MM.1S (cell line): Measurements from ENCODE around the gene CFAP46.

Source experiments
- DNase-seq: peaks from one replicate; pipeline ENCODE4 v3.0.0-alpha.2; 2015
- H2AFZ ChIP-seq: fragments of 300-600 bp; sonication (generic); 2 replicates; pipeline ENCODE4 v1.6.0; 2016; ENCODE audit warnings: antibody characterized with exemption, low read length
- H3F3A ChIP-seq: fragments of 300-600 bp; sonication (generic); 2 replicates; pipeline ENCODE4 v1.6.1; 2016; ENCODE audit warnings: mild to moderate bottlenecking, antibody characterized with exemption, low read length, moderate library complexity, mixed read lengths; ENCODE audit not compliant: insufficient read depth
- H3K27ac ChIP-seq: fragments of 300-600 bp; sonication (generic); 2 replicates; pipeline ENCODE4 v1.5.1; 2016; ENCODE audit warnings: mild to moderate bottlenecking, low read length
- H3K27me3 ChIP-seq: fragments of 300-600 bp; sonication (generic); replicated peaks from 2 replicates; pipeline ENCODE4 v1.6.0; 2016; ENCODE audit warnings: low read length; ENCODE audit not compliant: insufficient read depth
- H3K36me3 ChIP-seq: fragments of 300-600 bp; sonication (generic); replicated peaks from 2 replicates; pipeline ENCODE4 v1.6.1; 2016; ENCODE audit warnings: mild to moderate bottlenecking, low read length, mixed read lengths; ENCODE audit not compliant: insufficient read depth
- H3K4me1 ChIP-seq: fragments of 300-600 bp; sonication (generic); 2 replicates; pipeline ENCODE4 v1.6.1; 2016; ENCODE audit warnings: low read length, mixed read lengths
- H3K4me2 ChIP-seq: fragments of 300-600 bp; sonication (generic); 2 replicates; pipeline ENCODE4 v1.6.0; 2016; ENCODE audit warnings: low read depth, low read length
- H3K4me3 ChIP-seq: fragments of 300-600 bp; sonication (generic); 2 replicates; pipeline ENCODE4 v1.5.1; 2016; ENCODE audit warnings: low read length, mixed read lengths
- H3K79me2 ChIP-seq: fragments of 300-600 bp; sonication (generic); 2 replicates; pipeline ENCODE4 v1.6.1; 2016; ENCODE audit warnings: mixed run types, low read length, mixed read lengths
- H3K9ac ChIP-seq: fragments of 300-600 bp; sonication (generic); 2 replicates; pipeline ENCODE4 v1.6.1; 2016; ENCODE audit warnings: low read length, mixed read lengths
- H3K9me2 ChIP-seq: fragments of 300-600 bp; sonication (generic); replicated peaks from 2 replicates; pipeline ENCODE4 v1.6.1; 2016; ENCODE audit warnings: mild to moderate bottlenecking, low read length, mixed read lengths; ENCODE audit not compliant: insufficient read depth
- H3K9me3 ChIP-seq: fragments of 300-600 bp; sonication (generic); replicated peaks from 2 replicates; pipeline ENCODE4 v1.6.1; 2016; ENCODE audit warnings: mild to moderate bottlenecking, low read length, mixed read lengths; ENCODE audit not compliant: insufficient read depth
- H4K20me1 ChIP-seq: fragments of 300-600 bp; sonication (generic); 2 replicates; pipeline ENCODE4 v1.6.1; 2016; ENCODE audit warnings: mild to moderate bottlenecking, low read length, moderate library complexity, mixed read lengths; ENCODE audit not compliant: insufficient read depth
- EZH2 ChIP-seq: fragments of 300-600 bp; sonication (generic); optimal IDR thresholded peaks from 2 replicates; pipeline ENCODE3; 2017; ENCODE audit warnings: low read depth, mild to moderate bottlenecking, antibody characterized with exemption, low read length, mixed read lengths
- EZH2phosphoT487 ChIP-seq: fragments of 300-600 bp; sonication (generic); IDR thresholded peaks from 2 replicates; pipeline ENCODE4 v1.6.1; 2018; ENCODE audit warnings: antibody characterized with exemption, low read length
- TF ChIP-seq, protein P1 (sequence below): fragments of 300-600 bp; sonication (generic); IDR thresholded peaks from 2 replicates; pipeline ENCODE4 v1.5.1; 2016; ENCODE audit warnings: antibody characterized with exemption, low read length, mixed read lengths

Gene CFAP46

DNA sequence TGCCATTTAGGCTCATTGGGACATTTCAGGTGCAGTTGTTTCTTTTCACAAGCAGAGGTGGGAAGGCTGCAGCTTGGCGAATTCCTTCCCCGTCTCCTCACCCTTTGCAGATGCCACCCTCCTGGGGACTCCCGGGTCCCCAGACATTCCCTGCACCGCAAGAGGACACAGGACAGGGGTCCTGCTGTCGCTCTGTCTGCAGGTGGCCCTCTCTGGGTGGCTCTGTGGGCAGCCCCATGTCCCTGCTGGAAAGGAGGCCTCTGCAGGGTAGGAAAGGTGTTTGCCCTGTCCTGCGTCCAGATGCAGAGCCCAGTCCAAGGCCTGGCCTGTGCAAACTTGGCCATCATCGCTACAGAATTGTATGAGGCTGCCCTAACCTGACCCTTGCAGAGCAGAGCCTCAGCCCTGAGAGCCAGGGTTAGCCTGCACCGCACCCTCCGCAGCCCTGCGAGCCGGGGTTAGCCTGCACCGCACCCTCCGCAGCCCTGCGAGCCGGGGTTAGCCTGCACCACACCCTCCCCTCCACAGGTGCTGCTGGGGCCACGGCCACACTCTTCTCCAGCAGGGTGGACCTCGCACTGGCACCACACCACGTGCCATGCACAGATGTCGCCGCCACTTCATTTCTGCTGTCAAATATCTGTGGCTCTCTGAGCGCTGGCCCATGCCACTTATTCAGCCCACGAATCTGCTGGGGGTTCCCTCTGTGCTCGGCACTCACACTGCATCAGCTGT lies 61.0 kb downstream of the CFAP46 start:
- Histone ChIP-seq H3K27ac (no peak overlapping the region), H3K9ac (no peak overlapping the region), H3K27me3 (peaks cover 25% of the 10 kb centered on the region), H3K4me1 (no peaks in the 10 kb centered on the region), H2AFZ (no peak overlapping the region), H4K20me1 (no peaks in the 10 kb centered on the region), H3K9me3 (no peaks in the 10 kb centered on the region), H3K36me3 (no peaks in the 10 kb centered on the region), H3K4me3 (no peak overlapping the region), H3K79me2 (no peaks in the 10 kb centered on the region), H3K4me2 (no peak overlapping the region), H3K9me2 (no peaks in the 10 kb centered on the region), H3F3A (no peaks in the 10 kb centered on the region)
- TF ChIP-seq, protein P1, sequence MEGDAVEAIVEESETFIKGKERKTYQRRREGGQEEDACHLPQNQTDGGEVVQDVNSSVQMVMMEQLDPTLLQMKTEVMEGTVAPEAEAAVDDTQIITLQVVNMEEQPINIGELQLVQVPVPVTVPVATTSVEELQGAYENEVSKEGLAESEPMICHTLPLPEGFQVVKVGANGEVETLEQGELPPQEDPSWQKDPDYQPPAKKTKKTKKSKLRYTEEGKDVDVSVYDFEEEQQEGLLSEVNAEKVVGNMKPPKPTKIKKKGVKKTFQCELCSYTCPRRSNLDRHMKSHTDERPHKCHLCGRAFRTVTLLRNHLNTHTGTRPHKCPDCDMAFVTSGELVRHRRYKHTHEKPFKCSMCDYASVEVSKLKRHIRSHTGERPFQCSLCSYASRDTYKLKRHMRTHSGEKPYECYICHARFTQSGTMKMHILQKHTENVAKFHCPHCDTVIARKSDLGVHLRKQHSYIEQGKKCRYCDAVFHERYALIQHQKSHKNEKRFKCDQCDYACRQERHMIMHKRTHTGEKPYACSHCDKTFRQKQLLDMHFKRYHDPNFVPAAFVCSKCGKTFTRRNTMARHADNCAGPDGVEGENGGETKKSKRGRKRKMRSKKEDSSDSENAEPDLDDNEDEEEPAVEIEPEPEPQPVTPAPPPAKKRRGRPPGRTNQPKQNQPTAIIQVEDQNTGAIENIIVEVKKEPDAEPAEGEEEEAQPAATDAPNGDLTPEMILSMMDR, result no peak
- TF ChIP-seq EZH2phosphoT487 (no peak), EZH2 (no peak)
- no peak for DNase-seq

GRCh38 chr10:132880128-132880981 lies 62.0 kb downstream of the CFAP46 start:
- Histone ChIP-seq H3K4me1 (no peaks in the 10 kb centered on the region), H3K9me3 (no peaks in the 10 kb centered on the region), H3K79me2 (no peaks in the 10 kb centered on the region), H4K20me1 (no peaks in the 10 kb centered on the region), H3K9me2 (no peaks in the 10 kb centered on the region), H3K36me3 (no peaks in the 10 kb centered on the region), H3K9ac (no peak overlapping the region), H3K27me3 (peaks cover 35% of the 10 kb centered on the region), H3F3A (no peaks in the 10 kb centered on the region), H3K27ac (no peak overlapping the region), H2AFZ (no peak overlapping the region), H3K4me3 (no peak overlapping the region), H3K4me2 (no peak overlapping the region)
- TF ChIP-seq EZH2phosphoT487 (no peak), EZH2 (no peak)
- TF ChIP-seq, protein P1, result no peak
- DNase-seq, result no peak

GRCh38 chr10:132879408-132880127 lies 62.8 kb downstream of the CFAP46 start:
- Histone ChIP-seq H3K4me1 (no peaks in the 10 kb centered on the region), H3K27ac (no peak overlapping the region), H3K27me3 (peaks cover 42% of the 10 kb centered on the region), H3K9me3 (no peaks in the 10 kb centered on the region), H3K9ac (no peak overlapping the region), H3K79me2 (no peaks in the 10 kb centered on the region), H3K4me3 (no peak overlapping the region), H3K4me2 (no peak overlapping the region), H3K36me3 (no peaks in the 10 kb centered on the region), H3F3A (no peaks in the 10 kb centered on the region), H4K20me1 (no peaks in the 10 kb centered on the region), H2AFZ (no peak overlapping the region), H3K9me2 (no peaks in the 10 kb centered on the region)
- DNase-seq, result no peak
- TF ChIP-seq, protein P1, result no peak
- TF ChIP-seq EZH2phosphoT487, result no peak
- TF ChIP-seq EZH2, result no peak
